ENCODE data around the gene NKX6-2. TPM values are rescaled to one million over a fixed set of nuclear protein-coding genes. Genes with fewer than 3 reads are reported as not detected.

The NKX6-2 gene
- total and polyA plus RNA-seq, 2 of the 8 experiments (the other 6 are each of a cell fraction or from before 2014, with no cell fraction given): 0.06 TPM; not detected in 1

DNA sequence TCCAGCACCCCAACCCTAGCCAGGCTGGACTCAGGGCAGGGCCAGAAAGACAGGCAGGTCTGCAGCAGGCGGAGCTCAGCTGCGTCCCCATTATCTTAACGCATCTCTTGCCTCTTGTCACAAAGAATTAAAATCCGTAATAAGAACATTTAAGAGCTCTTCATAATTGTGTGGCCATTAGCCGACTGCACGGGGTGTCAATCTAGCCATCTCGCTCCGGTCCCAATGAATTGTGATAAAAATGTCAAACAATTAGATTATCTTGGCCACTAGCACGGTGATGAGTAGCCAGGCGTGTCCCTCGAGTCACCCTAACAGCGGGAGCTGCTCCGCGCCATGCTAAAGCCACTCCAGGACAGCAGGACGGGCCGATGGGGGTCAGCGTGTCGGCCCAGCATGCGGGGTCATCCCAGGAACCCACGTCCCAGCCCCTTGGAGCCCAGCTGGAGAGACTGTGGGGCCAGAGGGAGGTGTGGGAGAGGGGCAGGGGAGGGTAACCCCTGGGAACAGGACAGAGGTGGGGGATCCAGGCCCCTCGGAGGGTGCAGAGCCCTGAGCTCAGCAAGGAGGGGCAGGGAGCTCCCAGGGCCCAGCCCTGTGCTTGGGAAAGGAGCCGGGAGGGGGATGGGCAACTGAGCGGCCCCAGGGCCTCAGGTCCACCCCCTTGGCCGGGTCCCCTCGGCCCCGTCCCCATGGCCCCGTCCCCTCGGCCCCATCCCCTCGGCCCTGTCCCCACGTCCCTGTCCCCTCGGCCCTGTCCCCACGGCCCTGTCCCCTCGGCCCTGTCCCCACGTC is 17.7 kb upstream of the NKX6-2 start (continued):
- TF ChIP-seq, protein P1, sequence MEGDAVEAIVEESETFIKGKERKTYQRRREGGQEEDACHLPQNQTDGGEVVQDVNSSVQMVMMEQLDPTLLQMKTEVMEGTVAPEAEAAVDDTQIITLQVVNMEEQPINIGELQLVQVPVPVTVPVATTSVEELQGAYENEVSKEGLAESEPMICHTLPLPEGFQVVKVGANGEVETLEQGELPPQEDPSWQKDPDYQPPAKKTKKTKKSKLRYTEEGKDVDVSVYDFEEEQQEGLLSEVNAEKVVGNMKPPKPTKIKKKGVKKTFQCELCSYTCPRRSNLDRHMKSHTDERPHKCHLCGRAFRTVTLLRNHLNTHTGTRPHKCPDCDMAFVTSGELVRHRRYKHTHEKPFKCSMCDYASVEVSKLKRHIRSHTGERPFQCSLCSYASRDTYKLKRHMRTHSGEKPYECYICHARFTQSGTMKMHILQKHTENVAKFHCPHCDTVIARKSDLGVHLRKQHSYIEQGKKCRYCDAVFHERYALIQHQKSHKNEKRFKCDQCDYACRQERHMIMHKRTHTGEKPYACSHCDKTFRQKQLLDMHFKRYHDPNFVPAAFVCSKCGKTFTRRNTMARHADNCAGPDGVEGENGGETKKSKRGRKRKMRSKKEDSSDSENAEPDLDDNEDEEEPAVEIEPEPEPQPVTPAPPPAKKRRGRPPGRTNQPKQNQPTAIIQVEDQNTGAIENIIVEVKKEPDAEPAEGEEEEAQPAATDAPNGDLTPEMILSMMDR (IDR thresholded peaks at IDR 0.05; ENCODE audit: control extremely low read depth in 1 of 3, insufficient read depth in 1 of 3, low read depth in 1 of 3, low read length in 3 of 3): no peak
- TF ChIP-seq MAFK (IDR thresholded peaks at IDR 0.05; ENCODE audit: low read depth, low read length): no peak
- TF ChIP-seq SP1 (IDR thresholded peaks at IDR 0.05; ENCODE audit: low read depth, low read length): no peak
- TF ChIP-seq ASH2L (IDR thresholded peaks at IDR 0.05; ENCODE audit: low read length): no peak
- no peak for TF ChIP-seq JUN (IDR thresholded peaks at IDR 0.05; ENCODE audit: low read depth, low read length)
- TF ChIP-seq ZNF274 (IDR thresholded peaks at IDR 0.05; ENCODE audit: borderline replicate concordance, extremely low read depth, low read length): no peak
- TF ChIP-seq CREB1 (IDR thresholded peaks at IDR 0.05): no peak
- TF ChIP-seq NRF1 (IDR thresholded peaks at IDR 0.05; ENCODE audit: low read depth, low read length): no peak
- TF ChIP-seq EP300 (IDR thresholded peaks at IDR 0.05; ENCODE audit: borderline replicate concordance in 1 of 2, low read depth in 2 of 2, low read length in 2 of 2): no peak

Measured in H1 (cell line).